ENCODE measurements around the gene SNRPA.
"Not testable (repeated sequence)": the region's sequence is repeated elsewhere in the genome, so short reads cannot be mapped to it uniquely, and the experiment has no call there.

DNA sequence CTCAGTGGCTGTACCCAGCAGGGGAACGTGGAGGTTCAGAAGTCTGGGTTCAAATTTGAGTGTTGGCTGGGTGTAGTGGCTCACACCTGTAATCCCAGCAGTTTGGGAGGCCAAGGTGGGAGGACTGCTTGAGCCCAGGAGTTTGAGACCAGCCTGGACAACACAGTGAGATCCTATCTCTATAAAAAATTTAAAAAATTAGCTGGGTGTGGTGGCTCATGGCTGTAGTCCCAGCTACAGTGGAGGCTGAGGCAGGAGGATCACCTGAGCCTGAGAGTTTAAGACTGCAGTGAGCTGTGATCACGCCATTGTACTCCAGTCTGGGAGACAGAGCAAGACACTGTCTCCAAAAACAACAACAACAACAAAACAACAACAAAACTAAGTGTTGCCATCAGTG is 33.1 kb downstream of the SNRPA start:
- TF ChIP-seq, protein P1, sequence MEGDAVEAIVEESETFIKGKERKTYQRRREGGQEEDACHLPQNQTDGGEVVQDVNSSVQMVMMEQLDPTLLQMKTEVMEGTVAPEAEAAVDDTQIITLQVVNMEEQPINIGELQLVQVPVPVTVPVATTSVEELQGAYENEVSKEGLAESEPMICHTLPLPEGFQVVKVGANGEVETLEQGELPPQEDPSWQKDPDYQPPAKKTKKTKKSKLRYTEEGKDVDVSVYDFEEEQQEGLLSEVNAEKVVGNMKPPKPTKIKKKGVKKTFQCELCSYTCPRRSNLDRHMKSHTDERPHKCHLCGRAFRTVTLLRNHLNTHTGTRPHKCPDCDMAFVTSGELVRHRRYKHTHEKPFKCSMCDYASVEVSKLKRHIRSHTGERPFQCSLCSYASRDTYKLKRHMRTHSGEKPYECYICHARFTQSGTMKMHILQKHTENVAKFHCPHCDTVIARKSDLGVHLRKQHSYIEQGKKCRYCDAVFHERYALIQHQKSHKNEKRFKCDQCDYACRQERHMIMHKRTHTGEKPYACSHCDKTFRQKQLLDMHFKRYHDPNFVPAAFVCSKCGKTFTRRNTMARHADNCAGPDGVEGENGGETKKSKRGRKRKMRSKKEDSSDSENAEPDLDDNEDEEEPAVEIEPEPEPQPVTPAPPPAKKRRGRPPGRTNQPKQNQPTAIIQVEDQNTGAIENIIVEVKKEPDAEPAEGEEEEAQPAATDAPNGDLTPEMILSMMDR (IDR thresholded peaks at IDR 0.05) = not testable (repeated sequence)
- not testable (repeated sequence) for TF ChIP-seq POLR2A (IDR thresholded peaks at IDR 0.05)
